GM19351 (cell line): ENCODE data around the gene FLT4.

Source experiments
- ATAC-seq: cut with Tn5 transposase; IDR thresholded peaks from one replicate; pipeline ENCODE4 v1.9.1; 2021; ENCODE audit warnings: mild to moderate bottlenecking, moderate library complexity; ENCODE audit not compliant: unreplicated experiment

Gene FLT4

DNA sequence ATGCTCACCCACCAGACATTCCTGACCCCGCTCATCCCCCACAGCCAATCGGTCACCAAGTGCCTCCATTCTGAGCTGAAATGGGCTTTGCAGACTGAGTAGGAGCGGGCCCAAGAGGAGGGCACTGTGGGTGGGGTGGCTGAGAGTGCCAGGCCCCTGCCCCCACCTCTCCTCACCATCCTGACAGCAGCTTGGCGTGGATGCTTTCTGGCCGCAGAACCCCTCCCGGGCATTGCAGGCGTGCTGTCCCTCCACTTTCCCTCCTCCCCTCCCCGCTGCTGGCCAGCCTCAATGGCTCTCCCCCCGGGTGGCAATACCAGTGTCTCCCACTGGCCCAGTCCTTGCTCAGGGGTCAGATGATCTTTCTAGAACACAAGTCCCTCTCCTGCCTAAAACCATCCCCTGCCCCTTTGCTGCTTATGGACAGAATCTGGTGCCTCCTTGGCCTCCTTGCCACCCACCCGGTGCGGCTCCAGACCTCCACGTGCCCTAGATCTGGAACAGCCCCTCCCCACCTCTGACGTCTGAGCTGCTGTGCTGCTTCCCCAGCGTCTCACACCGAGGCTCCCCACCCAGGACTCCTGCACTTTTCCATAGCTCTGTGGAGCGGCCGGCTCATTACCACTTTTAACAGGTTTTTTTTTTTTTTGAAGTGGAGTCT, 6.1 kb downstream of the FLT4 start:
- no peak for ATAC-seq

DNA sequence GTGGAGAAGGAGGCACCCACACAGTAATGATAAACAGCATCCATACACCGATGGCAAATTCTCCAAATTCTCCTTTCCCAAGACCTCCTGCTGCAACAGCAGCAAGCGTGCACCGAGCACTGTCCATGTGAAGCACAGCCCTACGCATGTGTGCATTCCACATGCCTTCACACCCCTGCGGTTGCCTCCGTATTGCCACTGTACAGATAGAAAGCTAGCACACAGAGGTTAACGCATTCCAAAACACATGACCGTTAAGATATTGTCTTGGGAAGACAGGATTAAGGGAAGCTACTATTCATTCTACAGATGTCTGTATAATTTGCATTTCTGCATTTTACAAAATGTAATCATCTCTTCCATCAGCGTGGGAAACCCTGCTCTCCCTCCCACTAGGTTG, 6.6 kb downstream of the FLT4 start:
- no peak for ATAC-seq

DNA sequence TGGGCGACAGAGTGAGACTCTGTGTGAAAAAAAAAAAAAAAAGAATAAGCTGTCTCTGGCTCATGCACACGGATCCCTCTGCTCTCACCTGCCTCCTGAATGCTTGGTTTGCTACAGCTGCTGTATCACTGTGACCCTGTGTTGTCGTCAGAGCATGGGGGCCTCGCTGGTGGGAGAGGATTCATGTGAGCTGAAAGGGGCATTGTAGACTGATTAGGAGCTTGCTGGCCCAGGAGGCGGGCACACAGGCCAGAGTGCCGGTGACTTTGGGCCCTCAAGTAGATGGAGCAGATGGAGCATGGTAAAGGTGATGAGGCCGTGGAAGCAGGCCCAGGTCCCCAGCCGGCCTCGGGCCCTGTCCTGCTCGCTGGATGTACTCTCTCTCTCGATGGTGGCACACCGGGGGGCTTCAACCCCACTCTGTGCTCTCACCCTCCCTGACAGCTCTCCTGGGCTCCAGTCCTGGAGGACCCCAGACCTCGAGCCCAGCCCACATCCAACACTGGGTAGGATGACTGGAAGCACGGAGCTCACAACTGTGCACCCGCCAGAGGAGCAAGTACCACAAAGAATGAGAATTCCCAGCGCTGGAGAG, 7.1 kb downstream of the FLT4 start:
- ATAC-seq: no peak

DNA sequence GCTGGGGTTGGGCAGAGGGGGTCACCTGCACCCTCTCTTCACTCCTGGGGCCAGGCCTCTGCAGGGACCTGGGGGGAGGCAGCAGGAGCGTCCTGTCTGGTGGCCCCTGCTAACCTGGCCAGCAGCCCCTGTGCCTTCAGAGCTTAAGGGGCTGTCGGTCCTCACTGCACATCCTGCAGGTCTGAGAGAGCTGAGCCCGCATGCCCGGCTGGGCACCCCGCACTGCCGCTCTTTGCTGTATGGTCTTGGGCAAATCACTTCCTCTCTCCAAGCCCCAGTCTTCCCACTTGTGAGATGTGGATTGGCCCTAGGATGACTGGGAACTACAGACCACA, 7.9 kb downstream of the FLT4 start:
- no peak for ATAC-seq

DNA sequence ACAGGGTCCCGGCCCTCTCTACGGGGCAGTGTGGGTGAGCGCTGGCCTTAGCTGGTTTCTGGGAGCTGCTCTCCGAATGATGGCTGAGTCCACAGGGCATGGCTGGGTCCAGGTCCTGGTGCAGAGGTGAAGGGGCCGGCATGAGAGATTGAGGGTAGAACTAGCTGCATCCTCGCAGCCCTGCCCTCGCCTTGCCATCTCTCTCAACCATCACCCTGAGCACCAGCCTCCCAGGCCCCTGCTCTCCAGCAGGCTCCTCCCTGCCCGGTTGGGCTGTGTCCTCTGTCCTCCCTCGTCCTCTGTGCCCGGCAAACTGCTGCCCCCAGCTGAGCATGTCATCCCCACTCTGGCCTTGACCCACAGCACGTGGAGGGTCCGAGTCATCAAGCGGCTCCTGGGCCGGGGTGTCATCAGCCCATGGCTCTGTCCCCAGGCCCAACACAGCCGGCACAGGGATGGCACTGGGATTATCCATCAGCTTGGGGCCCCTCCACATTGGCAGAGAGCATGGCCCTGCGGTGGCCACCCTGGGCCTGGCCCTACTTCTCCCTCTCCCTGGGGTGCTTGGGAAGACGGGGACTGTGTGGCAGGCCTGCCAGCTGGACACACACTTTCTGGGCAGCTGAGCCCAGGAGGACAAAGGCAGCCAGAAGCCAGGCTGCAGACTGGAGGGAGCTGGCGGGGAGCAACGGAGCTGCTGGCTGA, 8.4 kb downstream of the FLT4 start:
- ATAC-seq: no peak

DNA sequence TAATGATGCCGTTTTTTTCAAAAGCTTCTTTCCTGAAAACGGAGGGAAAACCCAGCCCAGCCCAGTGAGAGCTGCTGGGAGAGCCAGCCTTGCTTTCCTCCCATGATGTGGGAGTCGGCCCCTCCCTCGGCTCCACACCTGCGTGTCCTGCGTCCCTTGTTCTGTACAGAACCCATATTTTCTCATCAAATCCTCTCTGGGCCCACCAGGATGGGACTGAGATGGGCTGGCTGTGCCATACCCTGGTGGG, 8.9 kb downstream of the FLT4 start:
- ATAC-seq: no peak

DNA sequence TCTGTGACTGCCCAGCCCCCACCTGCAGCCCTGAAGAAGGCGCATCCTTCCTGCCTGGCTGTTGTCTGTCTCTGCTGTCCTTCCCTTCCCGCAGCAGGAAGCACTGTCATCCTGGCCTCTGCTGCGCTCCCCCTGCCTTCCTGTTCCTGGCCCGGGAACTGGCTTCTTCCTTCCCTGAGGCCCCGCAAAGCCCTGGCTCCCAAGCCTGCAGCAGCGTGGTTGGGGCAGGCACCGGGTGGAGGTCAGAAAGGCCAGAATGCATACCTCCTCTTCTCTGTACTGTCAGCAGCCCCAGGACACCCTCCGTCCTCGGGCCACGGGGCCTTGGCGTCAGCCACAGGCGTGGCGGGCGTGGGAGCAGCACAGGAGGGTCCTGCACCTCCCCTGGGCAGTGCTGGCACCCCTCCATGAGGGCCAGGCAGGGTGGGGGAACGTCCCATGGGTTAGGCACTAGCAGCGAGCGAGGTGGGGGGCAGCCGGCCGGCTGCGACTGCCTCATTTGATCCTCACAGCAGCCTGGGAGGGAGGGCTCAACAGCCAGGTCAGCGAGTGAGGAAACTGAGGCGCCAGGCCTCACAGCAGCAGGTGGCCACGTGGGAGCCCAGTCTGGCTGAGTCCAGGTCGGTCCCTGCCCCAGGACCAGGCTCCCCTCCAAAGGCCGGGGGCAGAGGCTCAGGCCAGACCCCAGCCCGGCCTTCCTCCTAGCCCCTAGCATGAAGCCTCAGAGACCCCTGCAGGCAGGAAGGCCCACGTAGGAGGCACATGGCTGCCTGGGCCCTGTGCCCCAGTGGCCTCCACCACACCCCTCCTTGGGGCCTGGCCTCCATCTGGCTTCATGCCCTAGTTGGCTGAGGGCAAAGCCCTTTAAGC, 9.4 kb downstream of the FLT4 start:
- ATAC-seq: no peak

DNA sequence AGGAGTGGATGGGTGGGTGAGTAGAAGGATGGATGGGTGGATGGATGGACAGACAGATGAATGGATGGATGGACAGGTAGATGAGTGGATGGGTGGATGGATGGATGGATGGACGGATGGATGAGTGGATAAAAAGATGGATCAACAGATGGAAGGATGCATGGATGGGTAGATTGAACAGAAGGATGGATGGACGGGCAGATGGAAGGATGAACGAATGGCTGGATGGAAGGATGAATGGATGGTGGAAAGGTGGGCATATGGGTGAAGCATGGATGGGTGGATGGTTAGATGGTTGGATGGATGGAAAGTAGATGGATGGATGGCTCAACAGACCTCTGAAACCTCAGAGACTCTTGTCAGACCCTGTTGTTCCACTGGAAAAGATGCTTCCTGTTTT, 10.1 kb downstream of the FLT4 start:
- ATAC-seq: no peak

DNA sequence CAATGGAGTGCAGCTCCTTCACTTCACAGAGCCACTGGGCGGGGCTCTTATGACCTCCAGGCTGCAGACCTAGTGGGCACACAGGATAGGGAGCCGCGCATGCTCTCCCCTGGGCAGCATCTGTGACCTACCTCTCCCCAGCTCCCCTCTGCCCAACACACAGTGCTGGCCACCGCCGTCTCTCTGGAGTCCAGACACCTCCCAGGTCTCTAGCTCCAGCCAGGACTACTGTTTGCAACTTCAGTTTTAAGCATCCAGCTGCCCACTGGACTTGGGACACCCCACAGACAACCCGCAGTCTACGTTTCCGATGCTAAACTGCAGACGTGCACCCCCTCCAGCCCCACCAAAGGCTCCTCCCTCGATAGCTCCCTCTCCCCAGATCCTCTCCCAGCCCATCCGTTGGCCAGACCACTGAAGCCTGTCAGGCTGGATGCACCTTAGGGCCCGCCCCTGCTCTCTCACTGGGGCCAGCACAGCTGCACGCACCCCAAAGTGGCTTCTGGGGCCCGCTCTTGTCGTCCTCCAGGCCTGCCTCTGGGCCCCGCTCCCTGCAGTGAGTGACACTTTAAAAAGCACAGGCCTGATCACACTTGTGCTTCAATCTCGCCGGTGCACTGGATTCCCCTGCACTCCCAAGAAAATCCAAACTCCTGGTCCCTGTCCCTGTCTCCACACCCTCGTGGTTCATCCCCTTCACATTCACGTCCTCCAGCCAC, 11.3 kb downstream of the FLT4 start:
- no peak for ATAC-seq

DNA sequence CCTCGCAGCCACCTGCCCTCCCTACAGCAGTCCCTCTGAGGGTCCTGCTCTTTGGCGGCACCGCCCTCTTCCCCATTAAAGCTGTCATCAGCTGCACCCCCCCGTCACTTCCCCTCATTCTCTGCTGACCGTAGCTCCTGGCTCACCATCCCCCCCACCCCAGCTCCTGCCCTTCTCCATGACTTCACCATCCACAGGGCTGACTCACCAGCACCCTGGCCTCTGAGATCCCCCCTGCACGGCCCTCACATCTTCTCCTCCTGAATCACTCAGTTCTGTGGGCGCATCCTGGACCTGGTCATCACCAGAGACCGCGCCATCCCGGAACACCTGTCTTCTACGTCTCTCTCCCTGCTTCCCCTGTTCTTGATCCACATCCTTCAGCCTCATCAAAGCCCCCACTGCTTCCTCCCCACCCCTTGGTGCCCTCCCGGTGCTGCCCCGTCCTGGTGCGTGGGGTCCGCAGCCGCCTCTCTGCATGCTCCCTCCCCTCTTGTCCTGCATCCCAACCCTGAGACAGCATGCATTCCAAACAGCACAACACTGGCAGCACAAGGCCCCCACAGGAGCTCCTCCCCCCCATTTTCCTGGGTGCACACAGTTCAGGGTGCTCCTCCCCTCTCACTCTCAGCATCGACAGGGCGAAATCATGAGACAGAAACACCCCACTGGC, 12.9 kb downstream of the FLT4 start:
- ATAC-seq: no peak

DNA sequence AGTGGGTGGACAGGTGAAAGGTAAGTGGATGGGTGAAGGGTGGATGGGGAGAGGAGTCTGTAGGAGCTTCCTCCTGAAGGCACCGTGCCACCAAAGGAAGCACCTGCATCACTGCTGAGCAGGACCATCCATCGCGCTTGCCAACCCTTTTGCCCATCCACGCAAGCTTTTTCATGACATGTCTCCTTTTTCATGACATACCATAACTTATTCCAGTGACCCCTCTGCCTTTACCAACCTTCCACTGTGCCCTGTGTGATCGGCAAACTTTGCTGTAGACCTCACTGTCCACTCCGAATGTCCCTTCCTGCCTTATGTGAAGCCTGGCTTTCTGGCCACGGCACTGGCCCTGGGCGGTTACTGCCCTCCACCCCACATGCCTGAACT, 13.4 kb downstream of the FLT4 start:
- no peak for ATAC-seq

DNA sequence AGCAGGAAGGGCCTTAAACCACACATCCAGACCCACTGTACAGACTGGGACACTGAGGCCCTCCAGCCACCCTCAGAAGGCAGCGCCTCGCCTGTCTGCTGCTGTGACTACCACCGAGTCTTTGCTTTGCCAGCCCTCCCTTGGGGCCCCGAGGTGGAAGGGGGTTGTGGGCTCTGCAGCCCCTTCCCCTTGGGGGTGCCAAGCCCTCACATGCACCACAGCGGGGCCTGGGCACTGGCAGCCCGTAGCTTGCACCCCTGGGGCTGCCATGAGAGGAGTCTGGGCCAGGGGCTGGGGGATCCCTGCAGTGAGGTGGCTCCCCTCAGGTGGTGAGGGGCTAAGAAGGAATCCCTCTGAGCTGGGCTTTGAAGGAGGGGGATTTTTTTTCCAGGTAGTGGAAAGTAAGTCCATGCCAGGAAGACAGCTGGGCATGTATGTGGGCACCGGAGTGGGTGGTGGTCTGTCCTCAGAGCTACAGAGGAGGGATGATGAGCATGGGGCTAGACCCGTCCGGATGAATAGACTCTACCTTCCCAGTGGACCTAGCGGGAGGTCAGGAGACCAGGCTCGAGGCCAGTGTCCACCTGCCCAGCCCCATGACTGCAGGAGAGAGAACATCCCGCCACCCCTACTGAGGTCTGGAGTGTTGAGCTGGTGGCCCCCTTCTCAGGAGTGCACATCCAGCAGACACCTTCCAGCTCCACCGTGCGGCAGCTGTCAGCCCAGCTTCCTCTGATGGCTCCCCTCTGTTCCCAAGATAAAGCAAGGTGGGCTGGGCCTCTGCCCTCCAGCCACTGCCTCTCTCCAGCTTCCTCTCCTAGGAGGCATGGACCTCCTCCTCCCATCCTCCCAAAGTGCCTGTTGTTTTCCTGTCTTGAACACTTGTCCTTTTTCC, 15.9 kb downstream of the FLT4 start:
- ATAC-seq: no peak

DNA sequence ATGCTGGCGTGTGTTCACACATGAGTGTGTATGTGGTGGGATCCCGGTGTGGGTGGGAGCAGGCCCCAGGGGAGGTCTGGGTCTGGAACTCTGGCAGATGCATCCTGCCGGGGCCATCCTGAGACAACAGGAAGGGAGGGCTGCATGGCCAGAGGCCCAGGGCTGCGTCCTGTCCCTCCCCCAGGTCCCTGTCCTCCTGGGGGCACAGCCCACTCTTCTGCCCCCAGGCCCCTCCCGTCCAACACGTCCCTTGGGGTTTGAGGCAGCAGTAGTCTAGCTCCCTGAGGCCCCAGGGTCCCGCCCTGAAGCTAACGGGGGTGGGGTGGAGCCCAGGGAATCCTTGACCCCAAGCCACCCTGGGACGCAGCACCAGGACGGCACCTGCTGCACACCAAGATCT, 16.6 kb downstream of the FLT4 start:
- ATAC-seq: no peak

DNA sequence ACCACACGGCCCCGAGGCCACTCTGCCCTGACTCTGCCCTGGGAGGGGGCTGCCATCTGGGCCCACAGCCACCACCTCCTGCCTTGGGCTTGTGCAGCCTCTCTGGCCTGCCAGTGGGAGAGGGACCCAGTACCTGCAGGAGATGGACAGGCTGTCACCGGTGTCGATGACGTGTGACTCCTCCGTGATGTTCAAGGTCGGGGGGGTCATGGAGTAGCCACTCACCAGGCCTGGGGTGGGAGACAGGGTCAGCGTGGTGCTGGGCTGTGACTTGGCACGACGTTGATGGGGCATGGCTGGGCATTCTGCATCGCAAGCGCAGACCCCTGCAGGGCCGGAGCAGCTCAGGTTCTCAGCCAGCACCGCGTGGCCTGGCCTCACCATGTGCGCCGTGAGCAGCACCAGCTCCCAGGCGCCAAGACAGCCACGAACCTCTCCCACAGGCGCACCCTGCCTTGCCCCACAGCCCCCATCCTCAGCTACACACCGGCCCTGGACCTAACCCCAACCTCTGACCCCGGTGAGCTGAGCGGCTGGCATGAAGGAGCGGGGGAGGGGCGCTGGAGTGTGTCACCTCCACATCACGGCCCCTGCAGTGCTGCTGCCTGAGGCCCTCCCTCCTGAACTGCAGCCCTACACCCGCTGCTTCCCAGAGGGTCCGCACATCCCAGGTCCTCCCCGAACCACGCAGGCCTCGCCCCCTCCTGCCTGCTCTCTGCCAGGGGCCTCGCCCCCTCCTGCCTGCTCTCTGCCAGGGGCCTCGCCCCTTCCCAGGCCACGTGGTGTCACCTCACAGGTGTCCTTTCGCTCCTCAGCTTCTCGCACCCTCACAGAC, 17.6 kb downstream of the FLT4 start:
- ATAC-seq: no peak

DNA sequence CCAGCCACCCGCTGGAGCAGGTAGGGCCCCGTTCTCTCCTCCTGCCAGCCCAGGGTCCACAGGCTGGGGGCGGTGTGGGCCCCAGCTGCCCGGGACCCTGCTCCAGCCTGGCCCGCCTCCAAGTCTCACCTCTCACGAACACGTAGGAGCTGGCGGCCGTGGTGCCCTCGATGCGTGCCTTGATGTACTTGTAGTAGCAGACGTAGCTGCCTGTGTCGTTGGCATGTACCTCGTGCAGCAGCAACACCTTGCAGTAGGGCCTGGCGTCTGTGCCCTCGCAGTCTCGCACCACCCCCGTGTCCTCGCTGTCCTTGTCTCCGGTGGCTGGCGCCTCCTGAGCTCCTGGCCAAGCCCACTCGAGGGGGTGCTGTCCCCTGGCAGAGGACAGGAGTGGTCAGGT, 19.0 kb downstream of the FLT4 start:
- ATAC-seq: no peak

DNA sequence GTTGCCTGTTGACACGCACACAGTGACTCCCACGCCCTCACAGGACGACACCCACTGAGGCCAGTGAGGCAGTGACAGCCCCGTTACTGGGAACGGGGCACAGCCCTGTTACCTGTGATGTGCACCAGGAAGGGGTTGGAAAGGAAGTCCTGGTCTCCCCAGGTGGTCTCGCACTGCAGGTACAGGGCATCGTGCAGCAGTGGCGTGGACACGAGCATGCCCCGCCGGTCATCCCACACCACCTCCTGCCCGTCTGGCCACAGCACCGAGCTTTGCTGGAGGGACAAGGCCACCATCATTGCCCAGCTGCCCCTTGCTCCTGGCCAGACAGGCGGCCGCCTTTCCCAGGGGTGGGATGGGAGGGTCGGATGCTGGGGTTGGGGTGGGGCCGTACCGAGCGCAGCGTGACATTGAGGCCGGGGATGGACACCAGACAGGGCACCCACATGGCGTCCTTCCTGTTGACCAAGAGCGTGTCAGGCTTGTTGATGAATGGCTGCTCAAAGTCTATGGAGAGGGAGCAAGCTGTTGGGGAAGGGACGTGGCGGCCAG, 19.5 kb downstream of the FLT4 start:
- no peak for ATAC-seq

DNA sequence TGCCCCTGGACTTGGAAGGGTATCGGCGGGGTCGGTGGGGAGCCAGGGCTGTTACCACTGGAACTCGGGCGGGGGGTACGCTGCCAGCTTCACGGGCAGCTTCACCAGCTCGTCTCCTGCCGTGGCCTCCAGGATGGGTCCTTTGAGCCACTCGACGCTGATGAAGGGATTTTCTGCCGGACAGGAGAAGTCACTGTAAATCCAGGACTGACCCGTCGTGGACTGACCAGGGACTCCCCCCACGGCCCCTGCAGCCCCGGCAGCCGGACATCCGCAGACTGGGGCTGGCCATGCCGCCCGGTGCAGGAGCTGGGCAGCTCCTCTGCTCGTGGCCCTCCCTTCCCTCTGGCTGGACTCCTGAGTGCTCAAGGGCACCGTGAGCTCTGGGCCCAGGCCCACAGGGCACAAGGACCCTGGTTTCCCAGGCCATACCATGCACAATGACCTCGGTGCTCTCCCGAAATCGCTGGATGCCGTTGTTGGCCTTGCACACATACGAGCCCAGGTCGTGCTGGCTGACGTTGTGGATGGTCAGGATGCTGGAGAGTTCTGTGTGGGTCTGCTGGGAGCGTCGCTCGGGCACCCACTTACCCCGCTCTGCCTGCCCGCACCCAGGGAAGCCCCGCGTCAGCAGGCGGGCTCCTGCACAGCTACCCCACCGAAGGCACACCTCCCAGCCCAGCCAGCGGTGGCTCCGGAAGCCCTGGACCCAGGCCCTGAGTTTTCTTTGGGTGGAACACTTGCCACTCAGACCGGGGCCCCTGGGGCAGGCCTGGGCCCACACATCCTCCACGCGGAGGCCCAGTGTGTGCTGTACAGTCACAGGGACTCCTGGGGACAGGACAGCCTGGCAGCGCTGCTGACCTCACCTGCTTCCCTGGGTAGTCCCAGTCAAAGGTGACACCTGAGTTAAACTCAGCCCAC, 20.3 kb downstream of the FLT4 start:
- no peak for ATAC-seq

DNA sequence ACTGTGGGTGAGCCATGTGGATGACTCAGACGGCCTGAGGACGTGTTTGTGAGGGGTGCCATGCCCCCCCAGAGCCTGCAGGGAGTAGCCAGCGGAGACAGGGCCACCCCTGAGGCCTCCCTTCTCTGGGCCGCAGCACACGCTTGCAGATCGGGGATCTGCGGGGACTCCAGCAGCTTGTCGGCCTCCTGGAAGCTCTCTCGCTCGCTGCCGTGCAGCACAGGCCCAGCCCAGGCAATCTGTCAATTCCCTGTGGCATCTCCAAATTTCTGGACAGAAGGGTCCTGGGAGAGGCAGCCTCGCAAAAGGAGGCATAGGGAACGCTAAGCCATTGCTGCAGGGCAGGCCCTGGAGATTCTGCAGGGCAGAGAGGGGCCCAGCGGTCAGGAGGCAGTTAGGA, 21.2 kb downstream of the FLT4 start:
- no peak for ATAC-seq
